Karpas-422 (cell line): ENCODE results near the gene RPL35A. TPM values are rescaled to one million over a fixed set of nuclear protein-coding genes. Genes with fewer than 3 reads are reported as not detected.
A peak's percentile ranks its signal among the peaks of the same experiment; 100 is the strongest.
"Not testable (repeated sequence)": the region's sequence is repeated elsewhere in the genome, so short reads cannot be mapped to it uniquely, and the experiment has no call there.

ENCODE experiments used
- DNase-seq: peaks from one replicate; pipeline ENCODE4 v3.0.0-alpha.2; 2015
- H2AFZ ChIP-seq: fragments of 200-600 bp; sonication (generic); 2 replicates; pipeline ENCODE4 v1.6.1; 2014; ENCODE audit warnings: antibody characterized with exemption, low read length, mixed read lengths
- H3K27ac ChIP-seq: fragments of 200-600 bp; sonication (generic); 2 replicates; pipeline ENCODE4 v1.5.1; 2014; ENCODE audit warnings: mild to moderate bottlenecking, low read length, moderate library complexity
- H3K27me3 ChIP-seq: fragments of 200-600 bp; sonication (generic); 2 replicates; pipeline ENCODE4 v1.6.1; 2014; ENCODE audit warnings: low read length, mixed read lengths
- H3K36me3 ChIP-seq: fragments of 200-600 bp; sonication (generic); 2 replicates; pipeline ENCODE4 v1.6.1; 2014; ENCODE audit warnings: low read length, mixed read lengths; ENCODE audit not compliant: insufficient read depth
- H3K4me1 ChIP-seq: fragments of 200-600 bp; sonication (generic); 2 replicates; pipeline ENCODE4 v1.6.1; 2014; ENCODE audit warnings: mild to moderate bottlenecking, low read length, mixed read lengths
- H3K4me2 ChIP-seq: fragments of 200-600 bp; sonication (generic); 2 replicates; pipeline ENCODE4 v1.6.1; 2014; ENCODE audit warnings: low read length, low read depth, mild to moderate bottlenecking; ENCODE audit not compliant: poor library complexity, severe bottlenecking
- H3K4me3 ChIP-seq: fragments of 200-600 bp; sonication (generic); 2 replicates; pipeline ENCODE4 v1.5.1; 2014; ENCODE audit warnings: mild to moderate bottlenecking, antibody characterized with exemption, low read length, mixed read lengths
- H3K79me2 ChIP-seq: fragments of 200-600 bp; sonication (generic); 2 replicates; pipeline ENCODE4 v1.6.1; 2014; ENCODE audit warnings: mild to moderate bottlenecking, low read length, mixed read lengths
- H3K9ac ChIP-seq: fragments of 200-600 bp; sonication (generic); 2 replicates; pipeline ENCODE4 v1.6.0; 2014; ENCODE audit warnings: low read length
- H3K9me2 ChIP-seq: fragments of 200-600 bp; sonication (generic), shearing (Covaris generic); replicated peaks from 2 replicates; pipeline ENCODE4 v1.6.0; 2014; ENCODE audit warnings: mild to moderate bottlenecking, low read length, moderate library complexity; ENCODE audit not compliant: insufficient read depth
- H3K9me3 ChIP-seq: fragments of 300-700, 200-600 bp; sonication (generic); 2 replicates; pipeline ENCODE4 v1.6.1; 2014; ENCODE audit warnings: low read length, mixed read lengths
- H4K20me1 ChIP-seq: fragments of 200-600 bp; sonication (generic); 2 replicates; pipeline ENCODE4 v1.6.1; 2014; ENCODE audit warnings: mild to moderate bottlenecking, antibody characterized with exemption, low read length, low read depth; ENCODE audit not compliant: insufficient read depth
- total RNA-seq: library from RNA; depleted of rRNA; stranded (reverse); fragments of >200 nt; shearing (Covaris generic); gene quantifications from 2 replicates; pipeline ENCODE4 v1.2.3, GENCODE V29; 2014; ENCODE audit warnings: low replicate concordance

Gene RPL35A
- total RNA-seq, 1 experiment from 2014 or later, result 2,222 TPM

DNA sequence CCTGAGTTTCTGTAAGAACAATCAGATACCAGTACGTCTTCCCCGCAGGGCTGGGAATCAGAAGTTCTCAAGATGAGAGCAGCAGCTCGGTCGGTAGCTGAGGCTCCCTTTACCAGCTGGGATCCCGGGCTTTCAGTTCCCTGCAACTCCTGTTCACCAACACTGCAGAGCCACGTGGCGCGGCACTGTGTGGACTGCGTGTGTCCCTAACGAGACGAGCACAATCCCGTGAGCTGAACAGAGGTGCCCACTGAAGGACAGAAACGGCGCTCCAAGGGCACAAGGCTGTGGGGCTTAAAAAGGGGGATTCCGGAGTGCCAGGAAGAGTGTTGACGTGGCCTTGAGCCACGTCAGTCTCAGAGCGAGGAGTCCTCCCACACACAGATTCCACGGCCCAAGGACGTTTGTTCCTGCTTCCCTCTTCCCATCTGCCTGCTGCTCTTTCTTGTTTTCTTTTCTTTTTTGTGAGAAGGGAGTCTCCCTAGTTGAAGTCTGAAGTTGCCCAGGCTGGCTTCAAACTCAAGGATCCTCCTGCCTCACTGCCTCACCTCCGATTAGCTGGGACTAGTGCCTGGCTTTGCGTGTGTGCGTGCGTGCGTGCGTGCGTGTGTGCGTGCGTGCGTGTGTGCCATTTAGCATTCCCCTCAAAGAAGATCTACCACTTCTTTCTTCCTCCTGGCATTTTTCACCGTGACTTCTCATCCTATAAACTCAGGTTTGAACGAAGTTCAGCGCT lies 37.1 kb upstream of the RPL35A start:
- Histone ChIP-seq H3K4me3 (peak overlapping the region; percentile 60), H3K9me2 (no peaks in the 10 kb centered on the region), H3K9ac (peak overlapping the region; percentile 62), H3K36me3 (no peaks in the 10 kb centered on the region), H3K27me3 (no peaks in the 10 kb centered on the region), H2AFZ (peak overlapping the region; percentile 87), H3K27ac (no peak overlapping the region), H3K9me3 (no peaks in the 10 kb centered on the region), H3K4me2 (peak overlapping the region; percentile 67), H3K79me2 (peaks cover 19% of the 10 kb centered on the region), H4K20me1 (no peaks in the 10 kb centered on the region), H3K4me1 (peaks cover 25% of the 10 kb centered on the region)
- peak; percentile 84 for DNase-seq

GRCh38 chr3:197913641-197914380 lies 36.2 kb upstream of the RPL35A start:
- H3K9ac ChIP-seq, result peak overlapping the region; percentile 62
- peaks cover 19% of the 10 kb centered on the region for H3K79me2 ChIP-seq
- no peaks in the 10 kb centered on the region for H3K36me3 ChIP-seq
- H3K9me3 ChIP-seq, result no peaks in the 10 kb centered on the region
- H2AFZ ChIP-seq, result peak overlapping the region; percentile 87
- peak overlapping the region; percentile 67 for H3K4me2 ChIP-seq
- H4K20me1 ChIP-seq, result no peaks in the 10 kb centered on the region
- peak overlapping the region; percentile 60; the same call in 1 of the 2 replicates for H3K4me3 ChIP-seq
- no peak for DNase-seq
- no peak overlapping the region for H3K27ac ChIP-seq
- H3K9me2 ChIP-seq, result no peaks in the 10 kb centered on the region
- H3K27me3 ChIP-seq, result no peaks in the 10 kb centered on the region
- H3K4me1 ChIP-seq, result peaks cover 25% of the 10 kb centered on the region

DNA sequence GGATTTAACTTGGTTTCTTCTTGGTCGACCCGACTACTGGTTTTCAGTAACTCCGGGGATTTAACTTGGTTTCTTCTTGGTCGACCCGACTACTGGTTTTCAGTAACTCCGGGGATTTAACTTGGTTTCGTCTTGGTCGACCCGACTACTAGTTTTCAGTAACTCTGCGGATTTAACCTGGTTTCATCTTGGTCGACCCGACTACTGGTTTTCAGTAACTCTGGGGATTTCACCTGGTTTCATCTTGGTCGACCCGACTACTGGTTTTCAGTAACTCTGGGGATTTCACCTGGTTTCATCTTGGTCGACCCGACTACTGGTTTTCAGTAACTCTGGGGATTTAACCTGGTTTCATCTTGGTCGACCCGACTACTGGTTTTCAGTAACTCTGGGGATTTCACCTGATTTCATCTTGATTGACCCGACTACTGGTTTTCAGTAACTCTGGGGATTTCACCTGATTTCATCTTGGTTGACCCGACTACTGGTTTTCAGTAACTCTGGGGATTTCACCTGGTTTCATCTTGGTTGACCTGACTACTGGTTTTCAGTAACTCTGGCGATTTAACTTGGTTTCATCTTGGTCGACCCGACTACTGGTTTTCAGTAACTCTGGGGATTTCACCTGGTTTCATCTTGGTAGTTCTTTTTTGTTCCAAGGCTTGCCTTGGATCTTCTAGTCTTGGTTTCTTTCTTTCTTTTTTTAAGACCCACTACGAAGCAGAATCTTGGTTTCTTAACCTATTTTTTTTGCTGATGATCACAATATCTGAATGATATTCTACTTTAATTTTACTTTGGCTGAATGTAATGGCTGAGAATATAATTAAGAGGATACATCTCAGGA lies 28.3 kb upstream of the RPL35A start:
- not testable (repeated sequence) for H3K4me1 ChIP-seq, H3K4me3 ChIP-seq, H4K20me1 ChIP-seq, H3K4me2 ChIP-seq, H3K79me2 ChIP-seq, H3K27me3 ChIP-seq, H3K9me3 ChIP-seq, H3K27ac ChIP-seq, H2AFZ ChIP-seq, H3K36me3 ChIP-seq, H3K9me2 ChIP-seq, DNase-seq, H3K9ac ChIP-seq

- no peaks in the 10 kb centered on the region for H3K79me2 ChIP-seq
- H3K36me3 ChIP-seq, result no peaks in the 10 kb centered on the region
- no peak overlapping the region for H3K4me3 ChIP-seq
- H3K27me3 ChIP-seq, result no peaks in the 10 kb centered on the region
- H3K9ac ChIP-seq, result no peak overlapping the region
- no peaks in the 10 kb centered on the region for H3K9me3 ChIP-seq
- no peaks in the 10 kb centered on the region for H3K4me1 ChIP-seq
- H3K4me2 ChIP-seq, result no peak overlapping the region
- no peaks in the 10 kb centered on the region for H4K20me1 ChIP-seq
- no peak overlapping the region for H3K27ac ChIP-seq
- no peak overlapping the region for H2AFZ ChIP-seq
- no peaks in the 10 kb centered on the region for H3K9me2 ChIP-seq
- DNase-seq, result peak; percentile 78
These were observed 23.6 kb upstream of the RPL35A start for GRCh38 chr3:197926418-197926817.

GRCh38 chr3:197927578-197927977 lies 22.4 kb upstream of the RPL35A start:
- not testable (repeated sequence) for H3K27me3 ChIP-seq, H3K4me2 ChIP-seq, H3K9me2 ChIP-seq, H3K27ac ChIP-seq, H4K20me1 ChIP-seq, DNase-seq, H3K9me3 ChIP-seq, H2AFZ ChIP-seq, H3K79me2 ChIP-seq, H3K4me1 ChIP-seq, H3K9ac ChIP-seq, H3K36me3 ChIP-seq, H3K4me3 ChIP-seq

GRCh38 chr3:197936819-197937384 lies 13.1 kb upstream of the RPL35A start:
- H3K4me1 ChIP-seq, result peaks cover 22% of the 10 kb centered on the region
- H3K9me3 ChIP-seq, result no peaks in the 10 kb centered on the region
- no peak overlapping the region for H3K9ac ChIP-seq
- no peaks in the 10 kb centered on the region for H3K79me2 ChIP-seq
- no peaks in the 10 kb centered on the region for H3K27me3 ChIP-seq
- H3K4me3 ChIP-seq, result no peak overlapping the region
- no peak overlapping the region for H3K27ac ChIP-seq
- DNase-seq, result no peak
- H3K36me3 ChIP-seq, result no peaks in the 10 kb centered on the region
- H3K9me2 ChIP-seq, result no peaks in the 10 kb centered on the region
- H3K4me2 ChIP-seq, result peak overlapping the region; percentile 46
- no peaks in the 10 kb centered on the region for H4K20me1 ChIP-seq
- H2AFZ ChIP-seq, result no peak overlapping the region

DNA sequence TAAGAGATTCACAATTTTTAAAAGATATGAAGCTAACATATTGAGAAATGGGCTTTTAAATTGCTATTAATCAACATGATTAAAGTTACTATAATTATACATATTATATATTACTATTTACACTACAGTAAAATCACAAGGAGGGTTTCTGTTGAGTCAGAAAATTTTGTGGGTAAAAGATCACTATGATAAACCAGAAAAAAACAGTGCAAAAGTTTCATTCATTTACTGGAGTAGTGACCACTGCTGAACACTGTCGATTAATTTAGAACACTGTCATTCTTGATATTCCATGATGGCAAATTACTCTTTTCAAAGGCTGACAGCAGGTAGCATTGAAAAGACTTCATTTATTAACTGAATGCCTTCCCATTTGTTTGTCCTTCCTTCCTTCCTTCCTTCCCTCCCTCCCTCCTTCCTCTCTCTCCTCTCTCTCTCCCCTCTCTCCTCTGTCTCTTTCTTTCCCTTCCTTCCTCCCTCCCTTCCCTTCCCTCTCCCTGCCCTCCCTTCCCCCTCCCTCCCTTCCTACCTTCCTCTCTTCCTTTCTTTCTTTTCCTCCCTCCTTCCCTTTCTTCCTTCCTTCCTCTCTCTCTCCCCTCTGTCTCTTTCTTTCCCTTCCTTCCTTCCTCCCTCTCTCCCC lies 9.1 kb upstream of the RPL35A start:
- H3K79me2 ChIP-seq, result no peaks in the 10 kb centered on the region
- H3K9me2 ChIP-seq, result no peaks in the 10 kb centered on the region
- H3K4me3 ChIP-seq, result no peak overlapping the region
- no peak overlapping the region for H2AFZ ChIP-seq
- no peaks in the 10 kb centered on the region for H4K20me1 ChIP-seq
- H3K27ac ChIP-seq, result no peak overlapping the region
- no peaks in the 10 kb centered on the region for H3K9me3 ChIP-seq
- DNase-seq, result no peak
- no peak overlapping the region for H3K9ac ChIP-seq
- H3K4me1 ChIP-seq, result peaks cover 22% of the 10 kb centered on the region
- H3K4me2 ChIP-seq, result no peak overlapping the region
- no peaks in the 10 kb centered on the region for H3K27me3 ChIP-seq
- H3K36me3 ChIP-seq, result no peaks in the 10 kb centered on the region
